ENCODE data around the gene PRKCZ. TPM values are rescaled to one million over a fixed set of nuclear protein-coding genes. Genes with fewer than 3 reads are reported as not detected.

Gene PRKCZ
- total RNA-seq, 1 donor from 2014 or later: 4.2 TPM

- H3K4me1 ChIP-seq (ENCODE audit: control insufficient read depth in 3 of 3, insufficient read depth in 3 of 3, low read length in 3 of 3): no peaks in the 10 kb centered on the region
- H3K27me3 ChIP-seq (ENCODE audit: control insufficient read depth in 3 of 3, insufficient read depth in 3 of 3, low read length in 3 of 3): peaks cover 6 to 20% (median 20%) of the 10 kb centered on the region in 3 donors
- H3K27ac ChIP-seq (ENCODE audit: low read depth, low read length): no peak overlapping the region
- H3K36me3 ChIP-seq (ENCODE audit: control insufficient read depth in 3 of 3, insufficient read depth in 3 of 3, low read length in 3 of 3): no peaks in the 10 kb centered on the region
- no peaks in the 10 kb centered on the region for H3K9me3 ChIP-seq (ENCODE audit: control insufficient read depth in 3 of 3, low read length in 3 of 3)
- H3K9ac ChIP-seq (ENCODE audit: low read depth in 1 of 3, low read length in 3 of 3): no peak overlapping the region
- H3K4me3 ChIP-seq (ENCODE audit: low read length in 3 of 3): no peak overlapping the region
Measured at GRCh38 chr1:2033165-2033564, 17.0 kb upstream of the PRKCZ start.

GRCh38 chr1:2036287-2036686, 13.9 kb upstream of the PRKCZ start:
- Histone ChIP-seq H3K36me3 (ENCODE audit: control insufficient read depth in 3 of 3, insufficient read depth in 3 of 3, low read length in 3 of 3) (no peaks in the 10 kb centered on the region), H3K4me1 (ENCODE audit: control insufficient read depth in 3 of 3, insufficient read depth in 3 of 3, low read length in 3 of 3) (no peaks in the 10 kb centered on the region), H3K9ac (ENCODE audit: low read depth in 1 of 3, low read length in 3 of 3) (no peak overlapping the region), H3K27me3 (ENCODE audit: control insufficient read depth in 3 of 3, insufficient read depth in 3 of 3, low read length in 3 of 3) (peaks cover 10 to 28% (median 23%) of the 10 kb centered on the region in 3 donors), H3K27ac (ENCODE audit: low read depth, low read length) (no peak overlapping the region), H3K9me3 (ENCODE audit: control insufficient read depth in 3 of 3, low read length in 3 of 3) (no peaks in the 10 kb centered on the region), H3K4me3 (ENCODE audit: low read length in 3 of 3) (no peak overlapping the region)

GRCh38 chr1:2037314-2037979, 12.8 kb upstream of the PRKCZ start:
- no peaks in the 10 kb centered on the region for H3K36me3 ChIP-seq (ENCODE audit: control insufficient read depth in 3 of 3, insufficient read depth in 3 of 3, low read length in 3 of 3)
- peaks cover 10 to 32% (median 32%) of the 10 kb centered on the region in 3 donors for H3K27me3 ChIP-seq (ENCODE audit: control insufficient read depth in 3 of 3, insufficient read depth in 3 of 3, low read length in 3 of 3)
- no peak overlapping the region for H3K4me3 ChIP-seq (ENCODE audit: low read length in 3 of 3)
- H3K9me3 ChIP-seq (ENCODE audit: control insufficient read depth in 3 of 3, low read length in 3 of 3): no peaks in the 10 kb centered on the region
- no peak overlapping the region for H3K9ac ChIP-seq (ENCODE audit: low read depth in 1 of 3, low read length in 3 of 3)
- no peaks in the 10 kb centered on the region for H3K4me1 ChIP-seq (ENCODE audit: control insufficient read depth in 3 of 3, insufficient read depth in 3 of 3, low read length in 3 of 3)
- no peak overlapping the region for H3K27ac ChIP-seq (ENCODE audit: low read depth, low read length)

- peaks cover 10 to 34% (median 32%) of the 10 kb centered on the region in 3 donors for H3K27me3 ChIP-seq (ENCODE audit: control insufficient read depth in 3 of 3, insufficient read depth in 3 of 3, low read length in 3 of 3)
- H3K9me3 ChIP-seq (ENCODE audit: control insufficient read depth in 3 of 3, low read length in 3 of 3): no peaks in the 10 kb centered on the region
- H3K27ac ChIP-seq (ENCODE audit: low read depth, low read length): no peak overlapping the region
- no peaks in the 10 kb centered on the region for H3K36me3 ChIP-seq (ENCODE audit: control insufficient read depth in 3 of 3, insufficient read depth in 3 of 3, low read length in 3 of 3)
- no peak overlapping the region for H3K4me3 ChIP-seq (ENCODE audit: low read length in 3 of 3)
- no peaks in the 10 kb centered on the region for H3K4me1 ChIP-seq (ENCODE audit: control insufficient read depth in 3 of 3, insufficient read depth in 3 of 3, low read length in 3 of 3)
- no peak overlapping the region for H3K9ac ChIP-seq (ENCODE audit: low read depth in 1 of 3, low read length in 3 of 3)
Measured at GRCh38 chr1:2038229-2038628, 12.0 kb upstream of the PRKCZ start.

GRCh38 chr1:2039251-2039650, 11.0 kb upstream of the PRKCZ start:
- Histone ChIP-seq H3K36me3 (ENCODE audit: control insufficient read depth in 3 of 3, insufficient read depth in 3 of 3, low read length in 3 of 3) (no peaks in the 10 kb centered on the region), H3K27me3 (ENCODE audit: control insufficient read depth in 3 of 3, insufficient read depth in 3 of 3, low read length in 3 of 3) (peaks cover 18 to 41% (median 37%) of the 10 kb centered on the region in 3 donors), H3K9me3 (ENCODE audit: control insufficient read depth in 3 of 3, low read length in 3 of 3) (no peaks in the 10 kb centered on the region), H3K27ac (ENCODE audit: low read depth, low read length) (no peak overlapping the region), H3K4me1 (ENCODE audit: control insufficient read depth in 3 of 3, insufficient read depth in 3 of 3, low read length in 3 of 3) (no peaks in the 10 kb centered on the region), H3K9ac (ENCODE audit: low read depth in 1 of 3, low read length in 3 of 3) (no peak overlapping the region), H3K4me3 (ENCODE audit: low read length in 3 of 3) (no peak overlapping the region)

GRCh38 chr1:2041305-2041704, 8.9 kb upstream of the PRKCZ start:
- Histone ChIP-seq H3K9me3 (ENCODE audit: control insufficient read depth in 3 of 3, low read length in 3 of 3) (no peaks in the 10 kb centered on the region), H3K27ac (ENCODE audit: low read depth, low read length) (no peak overlapping the region), H3K36me3 (ENCODE audit: control insufficient read depth in 3 of 3, insufficient read depth in 3 of 3, low read length in 3 of 3) (no peaks in the 10 kb centered on the region), H3K27me3 (ENCODE audit: control insufficient read depth in 3 of 3, insufficient read depth in 3 of 3, low read length in 3 of 3) (peaks cover 27 to 48% (median 41%) of the 10 kb centered on the region in 3 donors), H3K9ac (ENCODE audit: low read depth in 1 of 3, low read length in 3 of 3) (no peak overlapping the region), H3K4me3 (ENCODE audit: low read length in 3 of 3) (no peak overlapping the region), H3K4me1 (ENCODE audit: control insufficient read depth in 3 of 3, insufficient read depth in 3 of 3, low read length in 3 of 3) (peaks cover 8 to 15% (median 13%) of the 10 kb centered on the region in 3 donors)

- Histone ChIP-seq H3K36me3 (ENCODE audit: control insufficient read depth in 3 of 3, insufficient read depth in 3 of 3, low read length in 3 of 3) (no peaks in the 10 kb centered on the region), H3K4me1 (ENCODE audit: control insufficient read depth in 3 of 3, insufficient read depth in 3 of 3, low read length in 3 of 3) (peaks cover 8 to 15% (median 13%) of the 10 kb centered on the region in 3 donors), H3K9ac (ENCODE audit: low read depth in 1 of 3, low read length in 3 of 3) (no peak overlapping the region), H3K4me3 (ENCODE audit: low read length in 3 of 3) (no peak overlapping the region), H3K27me3 (ENCODE audit: control insufficient read depth in 3 of 3, insufficient read depth in 3 of 3, low read length in 3 of 3) (peaks cover 26 to 52% (median 45%) of the 10 kb centered on the region in 3 donors), H3K9me3 (ENCODE audit: control insufficient read depth in 3 of 3, low read length in 3 of 3) (no peaks in the 10 kb centered on the region), H3K27ac (ENCODE audit: low read depth, low read length) (no peak overlapping the region)
Measured at GRCh38 chr1:2041887-2042286, 8.3 kb upstream of the PRKCZ start.

- no peak overlapping the region for H3K27ac ChIP-seq (ENCODE audit: low read depth, low read length)
- no peaks in the 10 kb centered on the region for H3K9me3 ChIP-seq (ENCODE audit: control insufficient read depth in 3 of 3, low read length in 3 of 3)
- H3K27me3 ChIP-seq (ENCODE audit: control insufficient read depth in 3 of 3, insufficient read depth in 3 of 3, low read length in 3 of 3): peaks cover 36 to 59% (median 56%) of the 10 kb centered on the region in 3 donors
- H3K9ac ChIP-seq (ENCODE audit: low read depth in 1 of 3, low read length in 3 of 3): no peak overlapping the region
- H3K36me3 ChIP-seq (ENCODE audit: control insufficient read depth in 3 of 3, insufficient read depth in 3 of 3, low read length in 3 of 3): no peaks in the 10 kb centered on the region
- H3K4me3 ChIP-seq (ENCODE audit: low read length in 3 of 3): no peak overlapping the region
- peaks cover 8 to 15% (median 13%) of the 10 kb centered on the region in 3 donors for H3K4me1 ChIP-seq (ENCODE audit: control insufficient read depth in 3 of 3, insufficient read depth in 3 of 3, low read length in 3 of 3)
Measured at GRCh38 chr1:2042830-2043773, 7.1 kb upstream of the PRKCZ start.

- Histone ChIP-seq H3K4me3 (ENCODE audit: low read length in 3 of 3) (no peak overlapping the region), H3K4me1 (ENCODE audit: control insufficient read depth in 3 of 3, insufficient read depth in 3 of 3, low read length in 3 of 3) (peaks cover 8 to 15% (median 13%) of the 10 kb centered on the region in 3 donors), H3K9ac (ENCODE audit: low read depth in 1 of 3, low read length in 3 of 3) (no peak overlapping the region), H3K36me3 (ENCODE audit: control insufficient read depth in 3 of 3, insufficient read depth in 3 of 3, low read length in 3 of 3) (no peaks in the 10 kb centered on the region), H3K9me3 (ENCODE audit: control insufficient read depth in 3 of 3, low read length in 3 of 3) (no peaks in the 10 kb centered on the region), H3K27me3 (ENCODE audit: control insufficient read depth in 3 of 3, insufficient read depth in 3 of 3, low read length in 3 of 3) (peaks cover 42 to 65% (median 58%) of the 10 kb centered on the region in 3 donors), H3K27ac (ENCODE audit: low read depth, low read length) (no peak overlapping the region)
Measured at GRCh38 chr1:2043886-2044285, 6.3 kb upstream of the PRKCZ start.

Data from skeletal muscle tissue (tissue), 4 donors.